Renal cortical epithelial cell (primary cell): ENCODE measurements around the gene NFATC2. TPM values are rescaled to one million over a fixed set of nuclear protein-coding genes. Genes with fewer than 3 reads are reported as not detected.

Experiments
- DNase-seq: peaks from one replicate; pipeline ENCODE4 v3.0.0-alpha.2; 2011; ENCODE audit warnings: low read depth
- total RNA-seq: library from RNA; depleted of rRNA; stranded (reverse); fragments of >200 nt; gene quantifications from 2 replicates; pipeline ENCODE4 v1.2.3, GENCODE V29; 2014

Gene NFATC2
- total RNA-seq = under 0.01 and 0.35 TPM in 2 replicates

- no peak for DNase-seq
Observed at GRCh38 chr20:51542571-51543421, at the start of gene NFATC2. NFATC2 (minus strand) TSS chr20:51542719; CDS start chr20:51542499, 220 bp downstream.

GRCh38 chr20:51591871-51592270 lies 49.4 kb upstream of the NFATC2 start:
- no peak for DNase-seq

- DNase-seq = no peak
Observed at GRCh38 chr20:51588762-51589161, 46.2 kb upstream of the NFATC2 start.

- no peak for DNase-seq
Observed at GRCh38 chr20:51587145-51587544, 44.6 kb upstream of the NFATC2 start.

- DNase-seq = peak; percentile 44
Observed at GRCh38 chr20:51586005-51586440, 43.5 kb upstream of the NFATC2 start.

- DNase-seq = no peak
Observed at GRCh38 chr20:51585148-51585547, 42.6 kb upstream of the NFATC2 start.

- no peak for DNase-seq
Observed at GRCh38 chr20:51584737-51585136, 42.2 kb upstream of the NFATC2 start.

- no peak for DNase-seq
Observed at GRCh38 chr20:51584116-51584515, 41.6 kb upstream of the NFATC2 start.

GRCh38 chr20:51583499-51583898 lies 41.0 kb upstream of the NFATC2 start:
- no peak for DNase-seq

- no peak for DNase-seq
Observed at GRCh38 chr20:51583073-51583472, 40.6 kb upstream of the NFATC2 start.

GRCh38 chr20:51581571-51581970 lies 39.1 kb upstream of the NFATC2 start:
- DNase-seq = no peak

- DNase-seq = peak; percentile 17
Observed at GRCh38 chr20:51579137-51579536, 36.6 kb upstream of the NFATC2 start.

- no peak for DNase-seq
Observed at GRCh38 chr20:51578145-51578459, 35.6 kb upstream of the NFATC2 start.

- no peak for DNase-seq
Observed at GRCh38 chr20:51577432-51578144, 35.1 kb upstream of the NFATC2 start.

GRCh38 chr20:51575486-51575885 lies 33.0 kb upstream of the NFATC2 start:
- no peak for DNase-seq

- DNase-seq = no peak
Observed at GRCh38 chr20:51574248-51575033, 31.9 kb upstream of the NFATC2 start.

GRCh38 chr20:51573576-51574243 lies 31.2 kb upstream of the NFATC2 start:
- no peak for DNase-seq

GRCh38 chr20:51571460-51571794 lies 28.9 kb upstream of the NFATC2 start:
- DNase-seq = no peak

- no peak for DNase-seq
Observed at GRCh38 chr20:51570739-51571459, 28.4 kb upstream of the NFATC2 start.

GRCh38 chr20:51569815-51570738 lies 27.6 kb upstream of the NFATC2 start:
- no peak for DNase-seq
